HL-60 (cell line): ENCODE measurements around the gene TGFBR3L.
"Not testable (repeated sequence)": the region's sequence is repeated elsewhere in the genome, so short reads cannot be mapped to it uniquely, and the experiment has no call there.

Experiments
- DNase-seq, 2 experiments: peaks; one replicate each; pipeline ENCODE4 v3.0.0-alpha.2; 2010 to 2020; ENCODE audit warnings: low read depth in 1 of 2, low spot score in 1 of 2
- H3K27ac ChIP-seq: fragments of 250-450 bp; sonication (Bioruptor Pico); replicated peaks from 2 replicates; pipeline ENCODE4 v1.5.1; 2020; ENCODE audit warnings: mild to moderate bottlenecking, moderate library complexity
- H3K27me3 ChIP-seq: fragments of 250-450 bp; sonication (Bioruptor Pico); 2 replicates; pipeline ENCODE4 v1.5.1; 2021; ENCODE audit warnings: mild to moderate bottlenecking, moderate library complexity; ENCODE audit not compliant: insufficient read depth, poor library complexity, severe bottlenecking
- H3K4me3 ChIP-seq: replicated peaks from 2 replicates; pipeline ENCODE4 v1.5.1; 2011; ENCODE audit warnings: mild to moderate bottlenecking, control low read depth, low read length; ENCODE audit not compliant: insufficient read depth
- CTCF ChIP-seq: IDR thresholded peaks from one replicate; pipeline ENCODE4 v1.5.1; 2011; ENCODE audit warnings: low read length, control low read depth, inconsistent platforms; ENCODE audit not compliant: insufficient read depth
- GABPA ChIP-seq: IDR thresholded peaks from 2 replicates; pipeline ENCODE4 v1.6.1; 2012; ENCODE audit warnings: low read depth
- POLR2AphosphoS5 ChIP-seq: IDR thresholded peaks from 2 replicates; pipeline ENCODE4 v1.6.1; 2012; ENCODE audit warnings: low read depth
- REST ChIP-seq: IDR thresholded peaks from 2 replicates; pipeline ENCODE4 v1.6.1; 2012; ENCODE audit warnings: low read depth; ENCODE audit not compliant: insufficient replicate concordance
- SPI1 ChIP-seq: IDR thresholded peaks from 2 replicates; pipeline ENCODE4 v1.6.1; 2012; ENCODE audit warnings: low read depth, mild to moderate bottlenecking, borderline replicate concordance

Gene TGFBR3L

GRCh38 chr19:7916103-7916954 is 1.7 kb downstream of the TGFBR3L start:
- Histone ChIP-seq H3K4me3 (peak overlapping the region; percentile 44), H3K27me3 (peaks cover 3% of the 10 kb centered on the region), H3K27ac (no peak overlapping the region; the same call in 1 of the 2 replicates)
- TF ChIP-seq POLR2AphosphoS5 (0 out of 2 replicates have a peak, but pooled peaks have one; percentile 23), GABPA (peak; percentile 64), REST (no peak)
- peak; percentile 59 to 64 for DNase-seq

- no peak for DNase-seq
- TF ChIP-seq GABPA: no peak
- TF ChIP-seq CTCF: no peak
- TF ChIP-seq SPI1: no peak
- TF ChIP-seq POLR2AphosphoS5: no peak
- no peak for TF ChIP-seq REST
- Histone ChIP-seq H3K27ac (peak overlapping the region; percentile 1; the same call in 1 of the 2 replicates), H3K4me3 (peak overlapping the region; percentile 44), H3K27me3 (peaks cover 3% of the 10 kb centered on the region)
Observed at GRCh38 chr19:7916955-7917266, 2.3 kb downstream of the TGFBR3L start.

GRCh38 chr19:7917267-7918061 is 2.8 kb downstream of the TGFBR3L start:
- DNase-seq: peak in 1 of 2 experiments; percentile 68
- peaks cover 3% of the 10 kb centered on the region for H3K27me3 ChIP-seq
- TF ChIP-seq CTCF: peak; percentile 70
- TF ChIP-seq POLR2AphosphoS5: no peak
- no peak for TF ChIP-seq REST
- peak overlapping the region; percentile 1; the same call in 1 of the 2 replicates for H3K27ac ChIP-seq
- H3K4me3 ChIP-seq: peak overlapping the region; percentile 44

- H3K27me3 ChIP-seq, H3K27ac ChIP-seq, DNase-seq: not testable (repeated sequence)
- peak overlapping the region; percentile 44; the same call in 1 of the 2 replicates for H3K4me3 ChIP-seq
Observed at GRCh38 chr19:7918062-7918614, 3.5 kb downstream of the TGFBR3L start.
